K562 (cell line): ENCODE measurements around the gene AFDN. TPM values are rescaled to one million over a fixed set of nuclear protein-coding genes. Genes with fewer than 3 reads are reported as not detected.

ENCODE experiments used
- ATAC-seq: fragments of 200-7000 bp; cut with Tn5 transposase; 3 replicates; pipeline ENCODE4 v1.9.1; 2020; ENCODE audit warnings: moderate library complexity
- BruUV-seq: library from RNA; stranded (reverse); fragments of 400-500 nt; replicated peaks from 2 replicates; lab custom pipeline; 2021; lab: Mats Ljungman, UMichigan
- CTCF ChIA-PET: fragments of 300-600 bp; formaldehyde crosslinking; extraction: SDS; loops from one replicate; lab custom pipeline; 2021; ENCODE audit warnings: low intra/inter-chr PET ratio; lab: Yijun Ruan, JAX
- POLR2A ChIA-PET: fragments of 300-600, 350-650 bp; sonication (Branson Sonifier 250); formaldehyde crosslinking; extraction: SDS; loops from one replicate; lab custom pipeline; 2021; ENCODE audit warnings: antibody characterized with exemption, inconsistent platforms; lab: Yijun Ruan, JAX
- DNase-seq, 4 experiments: peaks; one replicate each; pipeline versions ENCODE4 v3.0.0 to v3.0.0-alpha.2; 2011 to 2018; ENCODE audit warnings: low spot score in 3 of 4, mixed read lengths in 3 of 4; ENCODE audit errors: extremely low read depth in 1 of 4
- FAIRE-seq: peaks from 2 replicates; lab custom pipeline; 2011; peaks lifted over from hg19 to GRCh38; lab: Jason Lieb, UNC
- H2AFZ ChIP-seq: 2 replicates; pipeline ENCODE4 v1.6.0; 2011; ENCODE audit warnings: low read depth, low read length, control low read depth, inconsistent platforms
- H3K27ac ChIP-seq: fragments of 200-600 bp; 3 replicates; pipeline ENCODE4 v1.8.0; 2011; ENCODE audit warnings: low read depth, mild to moderate bottlenecking, control low read depth, inconsistent platforms, low read length, moderate library complexity, mixed read lengths; ENCODE audit errors: extremely low read depth
- H3K27me3 ChIP-seq, 2 experiments: fragments of 300-600 bp in 1 of 2; 2 replicates in 1 of 2; 3 replicates in 1 of 2; pipeline versions ENCODE4 v1.6.0 to v1.8.0; 2011; ENCODE audit warnings: inconsistent platforms in 2 of 2, low read length in 2 of 2, mild to moderate bottlenecking in 1 of 2, mixed read lengths in 1 of 2, moderate library complexity in 1 of 2; ENCODE audit not compliant: control insufficient read depth in 2 of 2, insufficient read depth in 2 of 2
- H3K36me3 ChIP-seq: fragments of 300-600 bp; 3 replicates; pipeline ENCODE4 v1.8.0; 2011; ENCODE audit warnings: mild to moderate bottlenecking, low read length, inconsistent platforms; ENCODE audit not compliant: control insufficient read depth, insufficient read depth
- H3K4me1 ChIP-seq, 2 experiments: fragments of 200-600 bp in 1 of 2; replicated peaks in 1 of 2; 2 replicates in 1 of 2; 3 replicates in 1 of 2; pipeline versions ENCODE4 v1.5.1 to v1.8.0; 2011; ENCODE audit warnings: inconsistent platforms in 2 of 2, low read length in 2 of 2, mild to moderate bottlenecking in 1 of 2, mixed read lengths in 1 of 2, moderate library complexity in 1 of 2; ENCODE audit not compliant: control insufficient read depth in 2 of 2, insufficient read depth in 2 of 2
- H3K4me2 ChIP-seq: 2 replicates; pipeline ENCODE4 v1.6.1; 2011; ENCODE audit warnings: low read length, control low read depth, inconsistent platforms, mixed read lengths; ENCODE audit not compliant: insufficient read depth
- H3K4me3 ChIP-seq: fragments of 200-600 bp; sonication (generic), shearing (Covaris generic); 2 replicates; pipeline ENCODE4 v1.5.1; 2016; ENCODE audit warnings: control low read depth, inconsistent platforms
- H3K79me2 ChIP-seq: fragments of 200-600 bp; 3 replicates; pipeline ENCODE4 v1.8.0; 2011; ENCODE audit warnings: low read length, inconsistent platforms; ENCODE audit not compliant: control insufficient read depth, insufficient read depth
- H3K9ac ChIP-seq, 2 experiments: 2 replicates each; pipeline versions ENCODE4 v1.6.0 to v1.6.1; 2011; ENCODE audit warnings: low read depth in 2 of 2, low read length in 2 of 2, control low read depth in 1 of 2, inconsistent platforms in 1 of 2, mild to moderate bottlenecking in 1 of 2, mixed read lengths in 1 of 2; ENCODE audit not compliant: insufficient read depth in 1 of 2
- H3K9me1 ChIP-seq: one replicate; pipeline ENCODE4 v1.6.0; 2011; ENCODE audit warnings: inconsistent platforms, mild to moderate bottlenecking, low read length, moderate library complexity; ENCODE audit not compliant: control insufficient read depth, insufficient read depth
- H3K9me3 ChIP-seq: replicated peaks from 2 replicates; pipeline ENCODE4 v1.5.1; 2011; ENCODE audit warnings: low read depth, low read length, inconsistent platforms; ENCODE audit not compliant: control insufficient read depth, insufficient read depth
- H4K20me1 ChIP-seq: replicated peaks from 2 replicates; pipeline ENCODE4 v1.6.1; 2011; ENCODE audit warnings: low read length, inconsistent platforms, mixed read lengths; ENCODE audit not compliant: control insufficient read depth, insufficient read depth
- CEBPG ChIP-seq, 3 experiments: fragments of 200-800 bp in 1 of 3; sonication (Bioruptor generic) in 1 of 3; sonication (generic) in 1 of 3; formaldehyde crosslinking in 1 of 3; IDR thresholded peaks in 2 of 3; conservative IDR thresholded peaks in 1 of 3; 2 replicates each; pipeline versions ENCODE4 v1.6.1 to v1.8.0; 2016 to 2022; ENCODE audit warnings: missing compliant biosample characterization in 2 of 3, missing genetic modification characterization in 2 of 3, mild to moderate bottlenecking in 1 of 3, missing genetic modification reagents in 1 of 3
- ZNF12 ChIP-seq: sonication (generic); formaldehyde crosslinking; IDR thresholded peaks from 2 replicates; pipeline ENCODE4 v1.4.0; 2020; ENCODE audit warnings: mild to moderate bottlenecking, missing genetic modification reagents
- WGBS: fragments of 100-300 bp; shearing (Covaris generic); methylation state at CpG from one replicate; pipeline ENCODE4 v1.1.6; 2016; ENCODE audit warnings: low coverage, mixed read lengths; ENCODE audit not compliant: insufficient coverage; ENCODE audit errors: missing lambda C conversion rate; 5-methylcytosine and 5-hydroxymethylcytosine counted together
- in situ Hi-C: fragments of 300-500 bp; cut with MboI; formaldehyde crosslinking; loops from 4 replicates; pipeline ENCODE4 v1.15.0; 2018; ENCODE audit warnings: inconsistent platforms, mixed read lengths
- intact Hi-C: fragments of 100-400 bp; cut with micrococcal nuclease; formaldehyde crosslinking; loops from 2 replicates; pipeline ENCODE4 v1.14.2; 2022
- polyA plus RNA-seq, 8 experiments: library from polyadenylated mRNA; depleted of rRNA in 4 of 8; stranded (reverse) in 5 of 8; unstranded in 3 of 8; fragments of >200 nt; fragmentation: Nextera tagmentation in 2 of 8; fragmentation: Illumina TruSeq in 1 of 8; extraction: Ambion mirVana in 2 of 8; extraction: Trizol in 1 of 8; gene quantifications; 2 replicates each; pipeline versions ENCODE4 v1.2.1 to v1.2.3, GENCODE V29; 2011 to 2014; ENCODE audit warnings: inconsistent platforms in 1 of 8, missing spikeins in 1 of 8
- total RNA-seq, 7 experiments: library from RNA; depleted of rRNA in 6 of 7; stranded (reverse); fragments of >200 nt in 6 of 7; fragmentation: Illumina TruSeq in 2 of 7; extraction: Trizol in 2 of 7; gene quantifications; 2 replicates each; pipeline versions ENCODE4 v1.2.1 to v1.2.3, GENCODE V29; 2011 to 2021; ENCODE audit warnings: low replicate concordance in 1 of 7
- TF ChIP-seq, protein P1 (sequence below), 2 experiments: fragments of 450-650 bp in 1 of 2; sonication (generic) in 1 of 2; formaldehyde crosslinking in 1 of 2; IDR thresholded peaks in 1 of 2; conservative IDR thresholded peaks in 1 of 2; 2 replicates each; pipeline versions ENCODE4 v1.6.1 to v1.8.1; 2016 to 2023; ENCODE audit warnings: mild to moderate bottlenecking in 2 of 2, moderate library complexity in 2 of 2, inconsistent platforms in 1 of 2, missing genetic modification reagents in 1 of 2

The AFDN gene
- total and polyA plus RNA-seq, 9 of the 15 experiments (the other 6 are each of a cell fraction or from before 2014, with no cell fraction given), result 7.2 to 129 (median 105) TPM

GRCh38 chr6:167843023-167843422, 16.3 kb downstream of the AFDN start:
- peaks cover 100% of the 10 kb centered on the region for H3K79me2 ChIP-seq
- TF ChIP-seq CEBPG (CRISPR knock-in tag; IDR thresholded peaks at IDR 0.05) (0 out of 2 replicates have a peak, but pooled peaks have one; percentile 22), CEBPG (tag; conservative IDR thresholded peaks at IDR 0.05 in 1 of 2, IDR thresholded peaks at IDR 0.05 in 1 of 2) (peak; percentile 7 to 77; a peak in 3 of 4 replicates), ZNF12 (CRISPR knock-in tag) (no peak)
- TF ChIP-seq, protein P1, sequence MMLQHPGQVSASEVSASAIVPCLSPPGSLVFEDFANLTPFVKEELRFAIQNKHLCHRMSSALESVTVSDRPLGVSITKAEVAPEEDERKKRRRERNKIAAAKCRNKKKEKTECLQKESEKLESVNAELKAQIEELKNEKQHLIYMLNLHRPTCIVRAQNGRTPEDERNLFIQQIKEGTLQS (IDR thresholded peaks at IDR 0.05), result peak; percentile 48; the same call in 1 of the 2 replicates
- TF ChIP-seq, protein P1 (CRISPR knock-in tag; conservative IDR thresholded peaks at IDR 0.05), result no peak
- WGBS, result 60% methylated on average over 1 of the region's 1 CpG
- H3K9me3 ChIP-seq, result no peaks in the 10 kb centered on the region
- FAIRE-seq (no peak), ATAC-seq (no peak), DNase-seq (no peak)
- H3K4me3 ChIP-seq, result no peak overlapping the region
- intact Hi-C loops, result loop anchor here (5.0 kb wide), 1 partner anchor 54 kb away; no protein-coding TSS in a partner anchor
- CTCF ChIA-PET, result no interaction called here
- peaks cover 15 to 82% of the 10 kb centered on the region in 2 experiments for H3K4me1 ChIP-seq
- H4K20me1 ChIP-seq, result peaks cover 26% of the 10 kb centered on the region
- H3K4me2 ChIP-seq, result no peak overlapping the region
- no TSS peak for BruUV-seq
- in situ Hi-C loops, result no loop called here
- peaks cover 3% of the 10 kb centered on the region for H3K9me1 ChIP-seq
- no peaks in the 10 kb centered on the region for H3K27me3 ChIP-seq
- no peak overlapping the region for H3K27ac ChIP-seq
- POLR2A ChIA-PET, result interaction anchor here (0.8 to 3.6 kb wide), 9 partner anchors 9 to 162 kb away, joined by 3 to 25 read pairs (median 12); no protein-coding TSS in a partner anchor
- H2AFZ ChIP-seq, result no peak overlapping the region
- peaks cover 6% of the 10 kb centered on the region; the same call in 1 of the 3 replicates for H3K36me3 ChIP-seq
- H3K9ac ChIP-seq, result 0 out of 4 replicates have a peak overlapping the region, but pooled peaks of 1 of the 2 experiments have one; percentile 3
